ENCODE data around the gene BSN.

BSN gene

GRCh38 chr3:49665822-49666519, 111.7 kb downstream of the BSN start:
- H3K9me3 ChIP-seq (ENCODE audit: control insufficient read depth, insufficient read depth, low read depth, low read length), result no peaks in the 10 kb centered on the region
- ChIA-PET CTCF (interaction anchor here (1.2 kb wide), 1 partner anchor 126 kb away, joined by 3 read pairs; no protein-coding TSS in a partner anchor), POLR2A (no interaction called here)
- no peaks in the 10 kb centered on the region for H3K4me1 ChIP-seq (ENCODE audit: control insufficient read depth, insufficient read depth, low read length)
- H3K36me3 ChIP-seq (ENCODE audit: control insufficient read depth in 2 of 2, insufficient read depth in 1 of 2, low read length in 2 of 2), result no peaks in the 10 kb centered on the region
- TF ChIP-seq ZXDB (tag by site-specific recombination; IDR thresholded peaks at IDR 0.05) (no peak), WT1 (tag by site-specific recombination; IDR thresholded peaks at IDR 0.05) (no peak), ZNF398 (tag by site-specific recombination; IDR thresholded peaks at IDR 0.05) (no peak), ZNF248 (tag by site-specific recombination; IDR thresholded peaks at IDR 0.05) (no peak), ZNF391 (tag by site-specific recombination; IDR thresholded peaks at IDR 0.05; ENCODE audit: borderline replicate concordance, low read depth) (no peak), ZNF544 (tag by site-specific recombination; IDR thresholded peaks at IDR 0.05) (no peak), ZNF624 (tag by site-specific recombination; IDR thresholded peaks at IDR 0.05) (no peak), GLI4 (tag by site-specific recombination; IDR thresholded peaks at IDR 0.05) (no peak), ZBTB11 (tag by site-specific recombination; conservative IDR thresholded peaks at IDR 0.05; ENCODE audit: low read depth) (no peak), ZBTB8A (tag by site-specific recombination; IDR thresholded peaks at IDR 0.05) (no peak), ZBTB20 (tag by site-specific recombination; IDR thresholded peaks at IDR 0.05) (no peak), PBX3 (CRISPR knock-in tag; IDR thresholded peaks at IDR 0.05) (no peak), ZNF366 (tag by site-specific recombination; conservative IDR thresholded peaks at IDR 0.05) (no peak)
- TF ChIP-seq, protein P1, sequence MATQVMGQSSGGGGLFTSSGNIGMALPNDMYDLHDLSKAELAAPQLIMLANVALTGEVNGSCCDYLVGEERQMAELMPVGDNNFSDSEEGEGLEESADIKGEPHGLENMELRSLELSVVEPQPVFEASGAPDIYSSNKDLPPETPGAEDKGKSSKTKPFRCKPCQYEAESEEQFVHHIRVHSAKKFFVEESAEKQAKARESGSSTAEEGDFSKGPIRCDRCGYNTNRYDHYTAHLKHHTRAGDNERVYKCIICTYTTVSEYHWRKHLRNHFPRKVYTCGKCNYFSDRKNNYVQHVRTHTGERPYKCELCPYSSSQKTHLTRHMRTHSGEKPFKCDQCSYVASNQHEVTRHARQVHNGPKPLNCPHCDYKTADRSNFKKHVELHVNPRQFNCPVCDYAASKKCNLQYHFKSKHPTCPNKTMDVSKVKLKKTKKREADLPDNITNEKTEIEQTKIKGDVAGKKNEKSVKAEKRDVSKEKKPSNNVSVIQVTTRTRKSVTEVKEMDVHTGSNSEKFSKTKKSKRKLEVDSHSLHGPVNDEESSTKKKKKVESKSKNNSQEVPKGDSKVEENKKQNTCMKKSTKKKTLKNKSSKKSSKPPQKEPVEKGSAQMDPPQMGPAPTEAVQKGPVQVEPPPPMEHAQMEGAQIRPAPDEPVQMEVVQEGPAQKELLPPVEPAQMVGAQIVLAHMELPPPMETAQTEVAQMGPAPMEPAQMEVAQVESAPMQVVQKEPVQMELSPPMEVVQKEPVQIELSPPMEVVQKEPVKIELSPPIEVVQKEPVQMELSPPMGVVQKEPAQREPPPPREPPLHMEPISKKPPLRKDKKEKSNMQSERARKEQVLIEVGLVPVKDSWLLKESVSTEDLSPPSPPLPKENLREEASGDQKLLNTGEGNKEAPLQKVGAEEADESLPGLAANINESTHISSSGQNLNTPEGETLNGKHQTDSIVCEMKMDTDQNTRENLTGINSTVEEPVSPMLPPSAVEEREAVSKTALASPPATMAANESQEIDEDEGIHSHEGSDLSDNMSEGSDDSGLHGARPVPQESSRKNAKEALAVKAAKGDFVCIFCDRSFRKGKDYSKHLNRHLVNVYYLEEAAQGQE (tag by site-specific recombination; IDR thresholded peaks at IDR 0.05), result no peak
- TF ChIP-seq, protein P2, sequence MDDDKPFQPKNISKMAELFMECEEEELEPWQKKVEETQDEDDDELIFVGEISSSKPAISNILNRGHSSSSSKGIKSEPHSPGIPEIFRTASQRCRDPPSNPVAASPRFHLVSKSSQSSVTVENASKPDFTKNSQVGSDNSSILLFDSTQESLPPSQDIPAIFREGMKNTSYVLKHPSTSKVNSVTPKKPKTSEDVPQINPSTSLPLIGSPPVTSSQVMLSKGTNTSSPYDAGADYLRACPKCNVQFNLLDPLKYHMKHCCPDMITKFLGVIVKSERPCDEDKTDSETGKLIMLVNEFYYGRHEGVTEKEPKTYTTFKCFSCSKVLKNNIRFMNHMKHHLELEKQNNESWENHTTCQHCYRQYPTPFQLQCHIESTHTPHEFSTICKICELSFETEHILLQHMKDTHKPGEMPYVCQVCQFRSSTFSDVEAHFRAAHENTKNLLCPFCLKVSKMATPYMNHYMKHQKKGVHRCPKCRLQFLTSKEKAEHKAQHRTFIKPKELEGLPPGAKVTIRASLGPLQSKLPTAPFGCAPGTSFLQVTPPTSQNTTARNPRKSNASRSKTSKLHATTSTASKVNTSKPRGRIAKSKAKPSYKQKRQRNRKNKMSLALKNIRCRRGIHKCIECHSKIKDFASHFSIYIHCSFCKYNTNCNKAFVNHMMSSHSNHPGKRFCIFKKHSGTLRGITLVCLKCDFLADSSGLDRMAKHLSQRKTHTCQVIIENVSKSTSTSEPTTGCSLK (tag by site-specific recombination; IDR thresholded peaks at IDR 0.05), result no peak
- H3K4me3 ChIP-seq (ENCODE audit: low read depth, low read length), result no peak overlapping the region
- H3K27ac ChIP-seq (ENCODE audit: extremely low read depth, low read depth, low read length), result no peak overlapping the region
